ENCODE results near the gene TRIM51G. TPM values are rescaled to one million over a fixed set of nuclear protein-coding genes. Genes with fewer than 3 reads are reported as not detected.
"Not testable (repeated sequence)": the region's sequence is repeated elsewhere in the genome, so short reads cannot be mapped to it uniquely, and the experiment has no call there.

TRIM51G gene
- not detected in 2 replicates for polyA plus RNA-seq (2014; cell fraction: cytosol; rRNA removed)
- polyA plus RNA-seq (2014; cell fraction: nucleus; rRNA removed), result not detected in 2 replicates

GRCh38 chr11:48983785-48984184 lies at the start of gene TRIM51G:
Gene TRIM51G (minus strand): TSS chr11:48983885. CDS start chr11:48981695, 2,190 bp downstream.
- DNase-seq (ENCODE audit: low spot score), result not testable (repeated sequence)

- DNase-seq (ENCODE audit: low spot score), result not testable (repeated sequence)
These were observed 44.8 kb upstream of the TRIM51G start, which contains the start of gene TRIM49B for GRCh38 chr11:49028523-49028922. Gene TRIM49B (plus strand): TSS chr11:49028823. CDS start chr11:49031600, 2,777 bp downstream.

- DNase-seq (ENCODE audit: low spot score), result not testable (repeated sequence)
These were observed 15.1 kb downstream of the TRIM51G start for GRCh38 chr11:48968592-48968991.

GRCh38 chr11:48955315-48956049 lies 28.2 kb downstream of the TRIM51G start:
- DNase-seq (ENCODE audit: low spot score), result not testable (repeated sequence)

GRCh38 chr11:48945796-48946195 lies 37.9 kb downstream of the TRIM51G start:
- DNase-seq (ENCODE audit: low spot score), result not testable (repeated sequence)
